ENCODE measurements around the gene GNG14.
"Not testable (repeated sequence)": the region's sequence is repeated elsewhere in the genome, so short reads cannot be mapped to it uniquely, and the experiment has no call there.

Gene GNG14

DNA sequence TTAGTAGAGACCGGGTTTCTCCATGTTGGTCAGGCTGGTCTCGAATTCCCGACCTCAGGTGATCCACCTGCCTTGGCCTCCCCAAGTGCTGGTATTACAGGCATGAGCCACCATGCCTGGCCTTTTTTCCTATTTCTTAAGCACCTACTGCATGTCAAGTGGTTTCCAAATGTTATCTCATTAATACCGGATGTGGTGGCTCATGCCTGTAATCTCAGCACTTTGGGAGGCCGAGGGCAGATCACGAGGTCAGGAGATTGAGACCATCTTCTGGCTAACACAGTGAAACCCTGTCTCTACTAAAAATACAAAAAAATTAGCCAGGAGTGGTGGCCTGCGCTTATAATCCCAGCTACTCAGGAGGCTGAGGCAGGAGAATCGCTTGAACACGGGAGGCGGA is 37.8 kb downstream of the GNG14 start:
- not testable (repeated sequence) for DNase-seq

DNA sequence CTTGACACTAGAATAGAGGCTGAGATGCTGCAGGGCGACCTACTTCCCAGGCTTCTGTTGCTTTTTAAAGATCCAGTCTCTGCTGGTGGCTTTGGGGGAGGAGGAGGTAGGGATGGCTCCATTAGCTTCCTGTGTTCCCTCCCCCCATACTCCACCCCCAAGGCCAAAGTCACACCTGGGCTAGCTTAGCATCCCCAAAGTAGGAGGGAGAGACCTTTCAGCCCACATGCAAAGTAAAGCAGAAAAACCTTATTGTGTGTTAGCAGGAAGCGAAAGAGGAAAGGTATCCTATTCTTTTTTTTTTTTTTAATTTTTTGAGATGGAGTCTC is 39.2 kb downstream of the GNG14 start:
- DNase-seq, result no peak

DNA sequence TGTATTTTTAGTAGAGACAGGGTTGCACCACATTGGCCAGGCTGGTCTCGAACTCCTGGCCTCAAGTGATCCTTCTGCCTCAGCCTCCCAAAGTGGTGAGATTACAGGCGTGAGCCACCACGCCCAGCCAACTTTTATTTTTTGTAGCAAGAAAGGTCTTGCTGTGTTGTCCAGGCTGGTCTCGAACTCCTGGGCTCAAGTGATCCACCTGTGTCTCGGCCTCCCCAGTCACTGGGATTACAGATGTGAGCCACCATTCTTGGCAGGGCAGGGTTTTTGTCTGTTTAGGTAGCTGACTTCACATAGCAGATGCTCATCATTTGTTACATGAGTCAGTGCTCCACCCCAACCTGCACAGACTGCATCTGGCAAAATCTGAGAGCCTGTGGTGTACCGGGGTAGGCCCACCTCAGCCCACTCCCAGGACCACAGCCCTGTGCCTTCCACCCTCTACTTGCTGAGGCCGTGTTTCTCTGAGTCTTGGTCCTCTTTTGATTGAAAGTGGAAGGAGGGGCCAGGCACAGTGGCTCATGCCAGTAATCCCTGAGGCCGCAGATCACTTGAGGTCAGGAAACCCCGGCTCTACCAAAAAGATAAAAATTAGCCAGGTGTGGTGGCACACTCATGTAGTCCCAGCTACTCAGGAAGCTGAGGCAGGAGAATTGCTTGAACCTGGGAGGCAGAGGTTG is 40.1 kb downstream of the GNG14 start:
- no peak for DNase-seq

DNA sequence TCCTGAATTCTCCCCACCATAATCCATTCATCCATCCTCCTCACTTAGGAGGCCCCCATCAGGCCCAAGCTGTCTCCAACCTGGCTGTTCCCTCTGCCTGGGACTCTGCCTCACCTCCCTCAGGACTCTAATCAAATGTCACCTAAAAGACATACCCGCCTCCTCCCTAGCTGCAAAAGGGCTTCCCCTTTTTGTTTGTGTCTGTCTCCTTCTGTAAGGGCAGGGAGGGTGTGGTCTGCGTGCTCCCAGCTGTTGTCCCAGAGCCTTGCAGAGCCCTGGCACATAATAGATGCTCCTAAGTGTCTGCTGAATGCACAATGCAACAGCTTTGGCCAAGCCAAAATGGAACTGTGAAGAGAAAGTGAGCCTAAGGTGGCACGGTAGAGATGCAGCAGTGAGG is 42.3 kb downstream of the GNG14 start:
- no peak for DNase-seq

DNA sequence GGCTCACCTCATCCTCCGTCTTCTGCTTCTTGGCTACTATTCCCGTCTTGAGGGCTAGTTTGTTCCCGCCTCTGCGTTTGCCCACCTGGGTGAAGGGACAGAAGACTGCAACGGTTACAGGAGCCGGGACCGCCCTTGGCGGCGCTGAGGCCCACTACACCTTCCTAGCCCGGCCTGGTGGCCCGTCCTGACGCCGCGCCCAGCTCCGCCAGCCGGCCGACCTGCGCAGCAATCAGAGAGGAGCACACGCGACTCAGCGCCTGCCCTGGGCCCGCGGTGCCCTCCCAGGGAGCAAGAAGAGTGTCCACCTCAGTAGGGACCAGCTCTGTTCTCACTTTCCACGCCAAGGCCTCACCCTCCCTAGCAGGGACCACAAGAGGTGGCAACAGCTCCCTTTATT is 43.5 kb downstream of the GNG14 start:
- DNase-seq, result no peak

DNA sequence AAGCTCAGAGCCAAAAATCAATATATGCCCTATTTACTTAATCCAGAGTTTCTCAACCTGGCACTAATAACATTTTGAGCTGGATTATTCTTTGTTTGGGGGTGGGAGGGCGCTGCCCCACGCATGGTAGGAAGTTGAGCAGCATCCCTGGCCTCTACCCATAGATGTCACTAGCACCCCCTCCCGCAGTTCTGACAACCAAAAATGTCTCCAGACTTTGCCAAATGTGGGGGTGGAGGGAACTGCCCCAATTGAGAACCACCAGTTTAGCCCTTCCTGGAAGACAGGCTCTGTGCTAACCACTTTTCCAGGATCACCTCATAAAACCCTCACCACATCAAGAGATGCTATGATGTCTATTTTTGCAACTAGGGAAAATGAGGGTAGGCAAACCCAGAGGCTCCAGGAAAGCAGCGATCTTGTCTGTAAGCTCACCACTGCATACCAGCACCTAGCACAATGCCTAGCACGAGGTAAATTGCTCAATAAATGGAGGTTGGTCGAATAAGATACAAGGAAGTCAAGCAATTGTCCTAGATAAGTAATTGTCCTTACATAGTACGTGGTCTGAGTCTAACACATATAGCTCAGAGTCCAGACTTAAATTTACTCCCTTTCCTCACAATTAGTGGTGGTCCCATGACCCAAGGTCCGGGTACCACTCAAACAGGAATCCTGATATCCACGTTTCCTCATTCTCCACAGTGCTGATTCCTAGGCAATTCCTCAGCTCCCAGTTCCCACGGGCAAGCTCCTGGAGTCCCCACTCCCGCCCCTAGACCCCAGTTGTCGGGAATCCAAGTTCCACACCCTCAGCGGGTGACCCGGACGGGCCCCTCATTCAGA is 45.8 kb downstream of the GNG14 start:
- DNase-seq, result no peak

DNA sequence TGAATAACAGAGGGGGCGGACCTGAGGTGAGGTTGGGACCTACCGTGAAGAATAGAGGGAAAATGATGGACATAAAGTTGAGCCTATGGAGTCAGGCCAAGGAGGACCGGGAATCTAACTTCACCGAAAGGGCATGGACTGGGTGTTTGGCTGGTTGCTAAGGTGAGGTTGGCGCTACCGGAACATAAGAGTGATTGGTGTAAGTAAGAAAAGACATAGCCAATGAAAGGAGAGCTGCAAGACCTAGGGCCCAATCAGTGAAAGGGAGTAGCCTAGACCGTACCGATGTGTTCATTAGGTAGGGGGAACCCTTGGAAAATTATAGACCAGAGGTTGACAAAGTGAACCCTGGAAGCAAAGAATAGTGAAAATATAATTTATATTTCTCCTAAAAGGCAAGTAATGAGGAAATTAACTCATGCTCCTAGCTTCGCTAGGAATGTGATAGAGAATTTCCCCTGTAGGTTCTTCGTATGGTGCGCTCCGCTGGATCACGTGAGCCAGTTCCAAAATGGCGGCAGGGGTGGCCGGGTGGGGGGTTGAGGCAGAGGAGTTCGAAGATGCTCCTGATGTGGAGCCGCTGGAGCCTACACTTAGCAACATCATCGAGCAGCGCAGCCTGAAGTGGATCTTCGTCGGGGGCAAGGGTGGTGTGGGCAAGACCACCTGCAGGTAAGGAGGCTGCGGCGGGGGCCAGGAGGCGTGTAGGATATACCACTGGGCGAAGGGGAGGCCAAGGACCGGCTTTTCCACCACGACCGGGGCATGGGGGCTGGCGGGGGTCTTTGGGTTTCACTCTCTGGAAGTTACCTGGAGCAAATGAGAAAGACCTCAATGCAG is 49.4 kb downstream of the GNG14 start, which contains the start of gene GET3:
Gene GET3 (plus strand): TSS at position 503 of the 840 bp plus-strand sequence. CDS start 9 bp downstream, at position 512.
- DNase-seq, result peak; percentile 96

DNA sequence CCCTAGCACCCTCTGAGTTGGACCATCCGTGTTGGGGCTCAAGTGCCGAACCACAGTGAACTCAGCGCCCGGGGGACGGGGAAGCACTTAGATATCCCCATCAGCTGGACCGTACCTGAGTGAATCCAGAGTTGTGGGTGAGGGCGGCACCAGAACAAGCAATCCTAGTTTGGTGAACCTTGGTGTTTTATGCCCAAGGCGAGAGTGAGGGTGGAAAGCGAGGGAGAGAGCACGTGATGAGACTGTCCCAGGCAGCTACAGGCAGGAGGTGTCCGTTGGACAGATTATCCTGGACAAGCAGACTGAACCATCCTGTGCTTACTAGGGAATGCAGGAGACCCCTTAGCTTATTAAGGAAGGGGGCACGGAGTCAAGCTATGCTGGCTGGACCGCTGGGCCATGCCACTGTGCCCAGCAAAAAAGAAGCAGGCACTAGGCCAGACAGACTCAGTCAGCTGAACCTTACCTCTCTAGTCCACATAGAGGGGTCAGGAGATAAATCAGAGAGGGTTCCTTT is 50.1 kb downstream of the GNG14 start:
- no peak for DNase-seq

All from T1000 (cell line).